Left lung (tissue), 10 donors: Measurements from ENCODE around the gene B3GALT4. TPM values are rescaled to one million over a fixed set of nuclear protein-coding genes. Genes with fewer than 3 reads are reported as not detected.

Experiments
- ATAC-seq: fragments of 200-7000 bp; cut with Tn5 transposase; one replicate; pipeline ENCODE4 v1.9.1; 2020; ENCODE audit warnings: moderate library complexity
- DNase-seq, 4 donors: peaks; one replicate each; pipeline ENCODE4 v3.0.0-alpha.2; 2013 to 2020
- H3K27ac ChIP-seq, 2 donors: fragments of 200-600 bp; sonication (generic) in 1 of 2; one replicate each; pipeline versions ENCODE4 v1.5.0 to v1.8.0; 2020 to 2021
- H3K27me3 ChIP-seq, 2 donors: fragments of 200-600 bp; sonication (generic) in 1 of 2; one replicate each; pipeline versions ENCODE4 v1.5.0 to v1.8.0; 2020 to 2021
- H3K36me3 ChIP-seq, 2 donors: fragments of 200-600 bp; sonication (generic) in 1 of 2; one replicate each; pipeline versions ENCODE4 v1.5.0 to v1.8.0; 2020 to 2021
- H3K4me1 ChIP-seq, 2 donors: fragments of 200-600 bp; one replicate each; pipeline ENCODE4 v1.8.0; 2021
- H3K4me3 ChIP-seq, 2 donors: fragments of 200-600 bp; sonication (generic) in 1 of 2; one replicate each; pipeline versions ENCODE4 v1.5.0 to v1.8.0; 2020 to 2021; ENCODE audit warnings: mild to moderate bottlenecking in 1 of 2
- H3K9me3 ChIP-seq, 2 donors: fragments of 200-600 bp; sonication (generic) in 1 of 2; one replicate each; pipeline versions ENCODE4 v1.5.0 to v1.8.0; 2020 to 2021
- CTCF ChIP-seq, 2 donors: fragments of 200-600 bp; sonication (generic) in 1 of 2; IDR thresholded peaks; one replicate each; pipeline versions ENCODE4 v1.5.0 to v1.8.0; 2021; ENCODE audit warnings: antibody characterized with exemption in 2 of 2
- intact Hi-C, 2 donors: fragments of 100-400 bp; cut with DNase I; formaldehyde crosslinking; loops; one replicate each; pipeline versions ENCODE4 v1.11.2 to v1.14.2; 2022
- polyA plus RNA-seq, 6 donors: library from polyadenylated mRNA; unstranded; fragments of 120-200 nt; gene quantifications; one replicate each; pipeline ENCODE4 v1.2.1, GENCODE V29; 2013; ENCODE audit not compliant: insufficient read length in 6 of 6
- total RNA-seq, 2 donors: library from RNA; stranded (reverse); fragmentation: NEBNext Ultra II Directional; extraction: Animal tissue kit (Norgen Biotek cat#: 25700); gene quantifications; one replicate each; pipeline ENCODE4 v1.2.1, GENCODE V29; 2021
- donor health status: DM: no; HTN: yes; CAD: no.
- donor health status: DM: no; HTN: no; CAD: no.

B3GALT4 gene
- total and polyA plus RNA-seq, 8 donors: 3.5 to 12.9 (median 4.3) TPM

- DNase-seq: peak in 1 of 4 donors; percentile 11
- Histone ChIP-seq H3K36me3 (peaks cover 0 to 62% of the 10 kb centered on the region in 2 donors), H3K4me1 (peaks cover 14 to 45% of the 10 kb centered on the region in 2 donors), H3K9me3 (no peaks in the 10 kb centered on the region), H3K27me3 (no peaks in the 10 kb centered on the region), H3K27ac (no peak overlapping the region), H3K4me3 (no peak overlapping the region)
- intact Hi-C loops: no loop called here
- no peak for ATAC-seq
- no peak for TF ChIP-seq CTCF (IDR thresholded peaks at IDR 0.05)
These were observed 17.3 kb downstream of the B3GALT4 start for GRCh38 chr6:33294086-33294823.

- Histone ChIP-seq H3K27me3 (no peaks in the 10 kb centered on the region), H3K4me3 (no peak overlapping the region), H3K27ac (no peak overlapping the region), H3K9me3 (no peaks in the 10 kb centered on the region), H3K4me1 (peaks cover 12 to 45% of the 10 kb centered on the region in 2 donors), H3K36me3 (peaks cover 0 to 66% of the 10 kb centered on the region in 2 donors)
- TF ChIP-seq CTCF (IDR thresholded peaks at IDR 0.05): no peak
- no peak for ATAC-seq
- peak in 1 of 4 donors; percentile 76 for DNase-seq
- intact Hi-C loops: no loop called here
These were observed 18.9 kb downstream of the B3GALT4 start for GRCh38 chr6:33295621-33296369.

GRCh38 chr6:33296797-33297405 is 20.0 kb downstream of the B3GALT4 start:
- Histone ChIP-seq H3K4me3 (peak overlapping the region; percentile 61 to 65), H3K36me3 (peaks cover 0 to 64% of the 10 kb centered on the region in 2 donors), H3K4me1 (peaks cover 12 to 47% of the 10 kb centered on the region in 2 donors), H3K27ac (peak overlapping the region; percentile 97), H3K9me3 (no peaks in the 10 kb centered on the region), H3K27me3 (no peaks in the 10 kb centered on the region)
- no peak for ATAC-seq
- no peak for TF ChIP-seq CTCF (IDR thresholded peaks at IDR 0.05)
- DNase-seq: no peak
- intact Hi-C loops: no loop called here

- no peak for TF ChIP-seq CTCF (IDR thresholded peaks at IDR 0.05)
- Histone ChIP-seq H3K27me3 (no peaks in the 10 kb centered on the region), H3K4me3 (peak overlapping the region; percentile 61 to 65), H3K36me3 (peaks cover 0 to 64% of the 10 kb centered on the region in 2 donors), H3K4me1 (peaks cover 12 to 47% of the 10 kb centered on the region in 2 donors), H3K9me3 (no peaks in the 10 kb centered on the region), H3K27ac (peak overlapping the region; percentile 97)
- intact Hi-C loops: no loop called here
- peak; percentile 43 to 86 (median 70) for DNase-seq
- peak; percentile 35 for ATAC-seq
These were observed 20.6 kb downstream of the B3GALT4 start for GRCh38 chr6:33297406-33297955.
